GM21381 (cell line): Measurements from ENCODE around the gene SERPINA12.

Experiments
- ATAC-seq: cut with Tn5 transposase; IDR thresholded peaks from one replicate; pipeline ENCODE4 v1.9.1; 2021; ENCODE audit warnings: mild to moderate bottlenecking, moderate library complexity; ENCODE audit not compliant: unreplicated experiment

The SERPINA12 gene

DNA sequence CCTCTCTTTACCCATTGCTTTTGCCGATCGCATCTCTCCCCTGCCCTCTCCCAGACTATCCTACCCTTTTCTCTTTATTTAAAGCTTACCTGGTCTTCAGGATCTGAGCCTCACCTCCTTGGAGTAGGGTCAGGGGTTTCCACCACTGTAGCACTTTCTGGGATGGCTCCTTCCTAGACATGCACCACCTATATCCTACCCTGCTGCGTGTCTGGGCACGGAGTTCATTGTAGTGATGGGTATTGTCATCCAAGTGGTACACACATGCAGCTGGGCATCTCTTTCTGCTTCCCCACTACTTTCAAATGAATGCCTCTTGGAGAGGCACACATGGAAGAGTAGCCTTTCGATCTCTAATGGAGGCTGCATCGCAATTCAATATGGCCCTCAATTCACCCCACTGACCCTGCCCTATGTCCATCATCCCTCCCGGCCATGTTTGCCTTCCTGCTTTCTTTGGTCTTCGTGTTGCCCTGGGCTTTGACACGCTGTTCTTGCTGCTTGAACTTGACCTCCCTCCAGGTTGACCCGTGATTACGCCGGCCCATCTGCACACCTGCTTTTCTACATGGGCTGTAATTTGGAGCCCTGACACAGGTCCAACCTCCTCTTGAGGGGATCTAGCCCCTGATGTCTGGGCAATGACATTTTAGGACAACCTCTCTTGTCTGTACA is 67.6 kb downstream of the SERPINA12 start:
- no peak for ATAC-seq

DNA sequence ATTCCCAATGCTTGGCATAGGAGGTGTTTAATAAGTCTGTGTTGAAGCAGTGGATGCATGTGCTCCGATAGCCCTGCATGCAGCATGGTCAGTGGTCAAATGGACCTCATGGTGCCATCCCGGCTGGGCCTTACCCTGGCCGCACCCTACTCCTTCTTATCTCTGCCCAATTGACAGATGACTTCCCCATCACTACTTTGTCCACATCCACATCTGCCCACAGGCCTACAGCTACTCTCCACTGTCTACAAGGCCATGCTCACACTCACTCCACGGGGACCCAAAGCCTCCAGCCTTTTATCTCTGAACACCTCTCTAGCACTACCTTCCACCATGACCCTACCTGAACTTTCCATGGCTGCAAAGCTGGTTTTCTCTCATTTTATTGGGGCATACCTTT is 68.1 kb downstream of the SERPINA12 start:
- no peak for ATAC-seq

DNA sequence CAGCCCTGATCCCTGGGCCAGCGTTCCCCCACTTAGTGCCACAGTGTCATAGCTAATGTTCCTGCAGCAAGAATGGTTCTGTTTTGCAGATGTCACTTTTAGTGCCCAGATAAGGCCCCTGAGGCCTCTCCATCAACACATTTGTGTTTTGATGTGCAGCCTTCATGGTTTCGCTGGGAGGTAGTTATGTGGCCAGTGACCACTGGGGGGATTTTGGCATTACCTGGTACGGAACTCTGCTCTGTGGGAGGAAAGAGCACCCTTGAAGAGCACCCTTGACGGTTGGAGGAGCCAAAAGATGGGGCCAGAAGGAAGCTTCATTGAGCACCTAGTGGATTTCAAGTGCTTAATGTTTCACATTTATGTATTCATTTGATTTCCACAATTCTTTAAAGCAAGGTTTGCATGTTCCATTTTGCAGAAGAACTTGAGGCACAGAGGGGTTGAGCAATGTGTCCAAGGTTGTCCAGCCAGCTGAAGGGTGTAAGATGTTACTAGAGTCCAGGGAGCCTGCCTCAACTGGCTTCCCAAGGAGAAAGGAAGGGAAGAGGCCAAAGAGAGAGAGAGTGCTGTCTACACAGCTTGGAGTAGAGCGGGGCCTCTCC is 69.7 kb downstream of the SERPINA12 start:
- no peak for ATAC-seq
